BLaER1 treated with 17β-estradiol and CSF1 and Interleukin-3, amounts not matched to agents 10 nM and 100 nM (cell line): Measurements from ENCODE around the gene MEN1.

ENCODE experiments used
- H3K27ac ChIP-seq, 11 experiments: shearing (Covaris generic); formaldehyde crosslinking; 2 replicates each; pipeline ENCODE4 v1.8.1; 2022
- H3K27me3 ChIP-seq, 11 experiments: shearing (Covaris generic); formaldehyde crosslinking; 2 replicates each; pipeline ENCODE4 v1.8.1; 2022
- H3K36me3 ChIP-seq, 11 experiments: shearing (Covaris generic); formaldehyde crosslinking; 2 replicates each; pipeline ENCODE4 v1.8.1; 2022
- H3K4me1 ChIP-seq, 10 experiments: shearing (Covaris generic); formaldehyde crosslinking; 2 replicates each; pipeline ENCODE4 v1.8.1; 2022
- H3K4me2 ChIP-seq, 11 experiments: shearing (Covaris generic); formaldehyde crosslinking; 2 replicates each; pipeline ENCODE4 v1.8.1; 2022
- H3K4me3 ChIP-seq, 10 experiments: shearing (Covaris generic); formaldehyde crosslinking; 2 replicates each; pipeline ENCODE4 v1.8.1; 2022
- H3K9ac ChIP-seq, 11 experiments: shearing (Covaris generic); formaldehyde crosslinking; 2 replicates each; pipeline ENCODE4 v1.8.1; 2022
- H3K9me3 ChIP-seq, 11 experiments: shearing (Covaris generic); formaldehyde crosslinking; replicated peaks in 1 of 11; 2 replicates each; pipeline ENCODE4 v1.8.1; 2022
- H4K20me1 ChIP-seq, 11 experiments: shearing (Covaris generic); formaldehyde crosslinking; 2 replicates each; pipeline ENCODE4 v1.8.1; 2022
- Cebpa-rat ChIP-seq, 11 experiments: shearing (Covaris generic); IDR thresholded peaks; 2 replicates each; pipeline ENCODE4 v1.8.1; 2022

Gene MEN1

DNA sequence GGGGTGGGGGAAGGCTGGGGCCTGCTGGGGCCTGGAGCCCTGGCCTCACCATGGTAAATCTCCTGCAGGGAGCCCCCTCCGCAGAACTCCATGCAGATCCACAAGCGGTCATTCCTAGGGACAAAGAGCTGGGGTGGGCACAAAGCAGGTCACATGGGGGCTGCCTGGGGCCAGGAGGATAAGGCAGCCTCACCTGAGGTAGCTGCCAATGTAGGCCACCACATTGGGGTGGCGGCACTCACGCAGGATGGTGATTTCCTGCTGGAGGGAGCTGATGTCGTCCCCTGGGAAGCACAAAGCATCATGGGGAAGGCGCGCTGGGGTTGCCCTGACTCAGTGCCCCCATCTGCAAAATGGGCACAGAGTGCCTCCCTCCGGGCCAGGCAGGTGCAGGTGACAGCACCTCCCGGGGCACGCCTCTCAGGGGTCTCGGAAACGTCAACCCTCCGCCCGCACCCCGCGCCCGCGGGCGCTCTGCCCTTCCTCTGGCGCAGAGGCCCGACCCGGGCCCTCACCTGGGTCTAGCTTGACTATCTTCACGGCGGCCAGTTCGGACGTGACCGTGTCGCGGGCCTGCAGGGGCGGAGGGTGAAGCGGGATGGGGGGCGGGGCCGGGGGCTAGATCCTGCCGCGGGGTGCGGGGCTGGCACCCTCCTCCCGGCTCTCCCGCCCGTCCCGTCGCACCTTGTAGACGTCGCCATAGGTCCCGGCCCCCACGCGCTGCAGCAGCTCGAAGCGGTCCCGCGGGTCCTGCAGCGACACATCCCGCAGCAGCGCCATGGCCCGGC is 7.8 kb downstream of the MEN1 start:
- no peaks in the 10 kb centered on the region for H3K9me3 ChIP-seq
- no peak for TF ChIP-seq Cebpa-rat (IDR thresholded peaks at IDR 0.05)
- H3K27me3 ChIP-seq = no peaks in the 10 kb centered on the region
- peaks cover 0 to 29% (median 0%) of the 10 kb centered on the region in 11 experiments; a peak in 5 of 22 replicates for H4K20me1 ChIP-seq
- H3K36me3 ChIP-seq = peaks cover 30 to 69% (median 37%) of the 10 kb centered on the region in 11 experiments
- peak overlapping the region; percentile 89 to 100 (median 97) for H3K4me2 ChIP-seq
- peaks cover 51 to 78% (median 76%) of the 10 kb centered on the region in 10 experiments for H3K4me1 ChIP-seq
- peak overlapping the region; percentile 73 to 83 (median 79) for H3K9ac ChIP-seq
- peak overlapping the region; percentile 60 to 88 (median 83); a peak in 21 of 22 replicates for H3K27ac ChIP-seq
- H3K4me3 ChIP-seq = peak overlapping the region; percentile 68 to 79 (median 72)

DNA sequence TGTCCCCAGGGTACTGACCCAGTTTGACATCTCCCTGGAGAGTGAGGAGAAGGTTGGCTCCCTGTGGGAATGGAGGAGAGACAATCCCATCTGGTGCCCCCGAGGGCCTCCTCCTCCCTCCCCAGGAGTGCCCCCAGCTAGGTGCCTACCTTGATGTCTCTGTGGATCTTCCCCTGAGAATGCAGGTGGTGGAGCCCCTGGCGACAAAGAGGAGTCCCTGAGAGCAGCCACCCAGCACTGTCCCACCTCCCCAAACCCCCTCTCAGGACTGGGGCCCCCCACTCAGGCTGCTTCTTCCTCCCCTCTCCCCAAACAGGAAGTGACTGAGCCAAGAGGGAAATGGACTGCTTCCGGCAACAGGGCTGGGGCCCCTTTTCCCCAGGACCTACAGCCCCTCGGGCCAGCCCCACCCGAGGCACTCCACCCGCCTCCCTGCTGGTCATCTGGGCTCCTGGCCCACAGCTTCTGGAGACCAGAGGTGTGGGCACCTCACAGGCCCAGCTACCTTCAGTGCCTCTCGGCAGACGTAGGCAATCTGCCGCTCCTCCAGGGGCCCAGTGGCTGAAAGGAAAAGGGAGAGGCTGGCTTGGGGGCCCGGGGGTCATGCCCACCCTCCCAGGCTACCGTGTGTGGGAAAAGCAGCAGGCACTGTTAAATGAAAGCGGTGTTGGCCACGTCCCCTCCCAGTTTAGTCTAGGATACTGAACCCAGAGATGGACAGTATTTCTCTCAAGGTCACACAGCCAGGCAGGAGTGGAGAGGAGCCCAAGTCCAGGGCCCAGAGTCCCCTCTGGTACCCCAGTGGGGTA is 8.6 kb downstream of the MEN1 start:
- Histone ChIP-seq H3K9me3 (no peaks in the 10 kb centered on the region), H4K20me1 (peaks cover 0 to 30% (median under 1%) of the 10 kb centered on the region in 11 experiments; a peak in 6 of 22 replicates), H3K9ac (peak overlapping the region; percentile 73 to 83 (median 79)), H3K4me1 (peaks cover 51 to 79% (median 76%) of the 10 kb centered on the region in 10 experiments), H3K27ac (peak overlapping the region; percentile 60 to 88 (median 83)), H3K4me2 (peak overlapping the region; percentile 89 to 100 (median 97)), H3K36me3 (peaks cover 28 to 69% (median 35%) of the 10 kb centered on the region in 11 experiments), H3K4me3 (peak overlapping the region; percentile 68 to 79 (median 72)), H3K27me3 (no peaks in the 10 kb centered on the region)
- no peak for TF ChIP-seq Cebpa-rat (IDR thresholded peaks at IDR 0.05)

- Histone ChIP-seq H3K4me2 (peak overlapping the region; percentile 89 to 100 (median 97)), H4K20me1 (peaks cover 0 to 30% (median 6%) of the 10 kb centered on the region in 11 experiments; a peak in 8 of 22 replicates), H3K36me3 (peaks cover 27 to 69% (median 35%) of the 10 kb centered on the region in 11 experiments), H3K4me3 (peak overlapping the region; percentile 68 to 79 (median 72); a peak in 17 of 20 replicates), H3K4me1 (peaks cover 58 to 85% (median 82%) of the 10 kb centered on the region in 10 experiments), H3K9me3 (no peaks in the 10 kb centered on the region), H3K27ac (peak overlapping the region in 10 of 11 experiments; percentile 60 to 88 (median 84); a peak in 19 of 22 replicates), H3K27me3 (no peaks in the 10 kb centered on the region), H3K9ac (peak overlapping the region; percentile 22 to 83 (median 79); a peak in 20 of 22 replicates)
- no peak for TF ChIP-seq Cebpa-rat (IDR thresholded peaks at IDR 0.05)
Observed at GRCh38 chr11:64801158-64801464, 9.2 kb downstream of the MEN1 start.

DNA sequence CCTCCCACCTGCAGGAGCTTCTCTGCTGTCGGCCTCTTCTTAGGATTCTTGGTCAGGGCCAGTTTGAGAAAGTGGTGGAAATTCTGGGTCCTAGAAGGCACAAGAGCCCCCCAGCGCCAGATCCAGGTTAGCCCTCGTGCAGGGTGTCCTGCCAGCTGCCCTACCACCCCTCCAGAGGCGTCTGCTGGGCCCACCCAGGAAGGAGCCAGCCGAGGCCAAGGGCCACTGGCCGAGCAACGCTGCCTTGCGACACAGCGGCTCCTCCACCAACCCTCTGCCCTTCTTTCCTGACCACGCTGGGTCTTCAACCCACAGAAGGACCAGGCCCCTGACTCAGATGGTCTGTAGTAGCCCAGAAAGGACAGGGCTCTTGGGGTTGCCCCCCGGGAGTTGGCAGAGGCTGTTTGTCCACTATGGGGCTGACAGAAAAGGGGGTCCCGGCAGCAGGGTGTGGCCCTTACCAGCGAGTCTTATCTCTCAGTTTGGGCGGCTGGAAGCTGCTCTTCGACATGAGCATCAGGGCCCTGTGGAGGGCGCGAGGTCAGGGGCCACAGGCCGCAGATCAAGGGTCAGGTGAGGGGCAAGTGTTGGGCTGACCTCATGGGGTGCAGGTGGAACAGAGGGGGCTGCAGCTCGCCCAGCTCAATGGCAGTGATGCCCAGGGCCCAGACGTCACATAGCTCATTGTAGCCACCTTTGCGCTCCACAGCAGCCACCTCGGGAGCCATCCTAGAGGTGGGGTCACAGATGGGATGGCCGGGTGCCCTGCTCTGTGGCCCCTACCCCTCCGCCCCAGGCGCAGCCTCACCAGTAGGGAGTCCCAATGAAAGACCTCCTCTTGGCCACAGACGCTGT is 9.8 kb downstream of the MEN1 start:
- TF ChIP-seq Cebpa-rat (IDR thresholded peaks at IDR 0.05) = no peak
- Histone ChIP-seq H3K4me2 (peak overlapping the region; percentile 89 to 100 (median 97)), H3K4me1 (peaks cover 59 to 91% (median 87%) of the 10 kb centered on the region in 10 experiments), H3K36me3 (peaks cover 21 to 69% (median 32%) of the 10 kb centered on the region in 11 experiments), H4K20me1 (peaks cover 0 to 31% (median 6%) of the 10 kb centered on the region in 11 experiments; a peak in 8 of 22 replicates), H3K27me3 (no peaks in the 10 kb centered on the region), H3K9me3 (no peaks in the 10 kb centered on the region), H3K27ac (peak overlapping the region in 10 of 11 experiments; percentile 45 to 88 (median 83); a peak in 20 of 22 replicates), H3K4me3 (peak overlapping the region in 9 of 10 experiments; percentile 25 to 79 (median 71); a peak in 16 of 20 replicates), H3K9ac (peak overlapping the region; percentile 22 to 83 (median 79); a peak in 21 of 22 replicates)

- peaks cover 13 to 65% (median 25%) of the 10 kb centered on the region in 11 experiments for H3K36me3 ChIP-seq
Observed at GRCh38 chr11:64799623-64800302, 10.6 kb downstream of the MEN1 start.

GRCh38 chr11:64799256-64799622 is 11.1 kb downstream of the MEN1 start:
- peak overlapping the region; percentile 89 to 100 (median 97) for H3K4me2 ChIP-seq
- TF ChIP-seq Cebpa-rat (IDR thresholded peaks at IDR 0.05) = no peak
- peak overlapping the region in 9 of 11 experiments; percentile 11 to 83 (median 79); a peak in 13 of 22 replicates for H3K9ac ChIP-seq
- no peaks in the 10 kb centered on the region for H3K9me3 ChIP-seq
- H3K27me3 ChIP-seq = no peaks in the 10 kb centered on the region
- peaks cover 52 to 94% (median 90%) of the 10 kb centered on the region in 10 experiments for H3K4me1 ChIP-seq
- H3K4me3 ChIP-seq = peak overlapping the region in 3 of 10 experiments; percentile 73 to 79 (median 77); a peak in 2 of 20 replicates
- H3K27ac ChIP-seq = peak overlapping the region in 7 of 11 experiments; percentile 38 to 88 (median 83); a peak in 11 of 22 replicates
- peaks cover 0 to 30% (median 4%) of the 10 kb centered on the region in 11 experiments; a peak in 7 of 22 replicates for H4K20me1 ChIP-seq
- peaks cover 8 to 64% (median 19%) of the 10 kb centered on the region in 11 experiments for H3K36me3 ChIP-seq

More at GRCh38 chr11:64799623-64800302, 10.6 kb downstream of the MEN1 start:
- no peak for TF ChIP-seq Cebpa-rat (IDR thresholded peaks at IDR 0.05)
- Histone ChIP-seq H3K9me3 (no peaks in the 10 kb centered on the region), H3K9ac (peak overlapping the region; percentile 22 to 83 (median 79); a peak in 19 of 22 replicates), H3K4me1 (peaks cover 58 to 94% (median 90%) of the 10 kb centered on the region in 10 experiments), H3K4me3 (peak overlapping the region in 9 of 10 experiments; percentile 25 to 79 (median 71); a peak in 15 of 20 replicates), H3K4me2 (peak overlapping the region; percentile 89 to 100 (median 97)), H3K27ac (peak overlapping the region in 9 of 11 experiments; percentile 45 to 88 (median 83); a peak in 18 of 22 replicates), H4K20me1 (peaks cover 0 to 30% (median 5%) of the 10 kb centered on the region in 11 experiments; a peak in 8 of 22 replicates), H3K27me3 (no peaks in the 10 kb centered on the region)
